Breast epithelium (tissue), 4 donors: ENCODE data around the gene NBAS. TPM values are rescaled to one million over a fixed set of nuclear protein-coding genes. Genes with fewer than 3 reads are reported as not detected.

Source experiments
- DNase-seq, 2 donors: peaks; one replicate each; pipeline ENCODE4 v3.0.0-alpha.2; 2019; ENCODE audit warnings: low spot score in 2 of 2
- H3K27ac ChIP-seq, 2 donors: fragments of 200-600 bp; sonication (generic) in 1 of 2; one replicate each; pipeline ENCODE4 v1.5.1; 2016 to 2019; ENCODE audit warnings: mild to moderate bottlenecking in 1 of 2
- H3K27me3 ChIP-seq, 2 donors: fragments of 200-600 bp; sonication (generic) in 1 of 2; one replicate each; pipeline versions ENCODE4 v1.5.1 to v1.6.0; 2017 to 2019; ENCODE audit warnings: control low read depth in 1 of 2, mild to moderate bottlenecking in 1 of 2
- H3K36me3 ChIP-seq: fragments of 200-600 bp; one replicate; pipeline ENCODE4 v1.5.1; 2019
- H3K4me1 ChIP-seq, 2 donors: fragments of 200-600 bp; sonication (generic); one replicate each; pipeline ENCODE4 v1.5.1; 2016 to 2019; ENCODE audit warnings: control low read depth in 1 of 2
- H3K4me3 ChIP-seq, 3 donors: fragments of 200-600 bp; sonication (generic); 1 replicate in 2 of 3; 2 replicates in 1 of 3; pipeline ENCODE4 v1.5.1; 2016 to 2019; ENCODE audit warnings: mild to moderate bottlenecking in 3 of 3, moderate library complexity in 2 of 3
- H3K9me3 ChIP-seq, 2 donors: fragments of 200-600 bp; sonication (generic) in 1 of 2; one replicate each; pipeline ENCODE4 v1.5.1; 2016 to 2019; ENCODE audit warnings: control low read depth in 1 of 2
- POLR2A ChIP-seq: fragments of 450-650 bp; IDR thresholded peaks from one replicate; pipeline ENCODE4 v1.6.1; 2016; ENCODE audit warnings: antibody characterized with exemption, mild to moderate bottlenecking, moderate library complexity
- POLR2AphosphoS5 ChIP-seq, 3 donors: sonication (generic); formaldehyde crosslinking; IDR thresholded peaks; one replicate each; pipeline ENCODE4 v1.6.1; 2017; ENCODE audit warnings: antibody characterized with exemption in 3 of 3
- intact Hi-C: fragments of 100-400 bp; cut with DNase I; formaldehyde crosslinking; loops from one replicate; pipeline ENCODE4 v1.15.1; 2023; ENCODE audit warnings: low total_unique reads
- total RNA-seq, 3 donors: library from RNA; depleted of rRNA; stranded (reverse); fragments of >200 nt; gene quantifications; one replicate each; pipeline ENCODE4 v1.1.0, GENCODE V29; 2016
- TF ChIP-seq, protein P1 (sequence below), 3 donors: fragments of 450-650 bp; IDR thresholded peaks; one replicate each; pipeline ENCODE4 v1.5.1; 2016 to 2017; ENCODE audit warnings: antibody characterized with exemption in 3 of 3, mild to moderate bottlenecking in 3 of 3, moderate library complexity in 3 of 3

Gene NBAS
- total RNA-seq, 3 donors from 2014 or later, result 44.9 to 59.1 (median 45.1) TPM

DNA sequence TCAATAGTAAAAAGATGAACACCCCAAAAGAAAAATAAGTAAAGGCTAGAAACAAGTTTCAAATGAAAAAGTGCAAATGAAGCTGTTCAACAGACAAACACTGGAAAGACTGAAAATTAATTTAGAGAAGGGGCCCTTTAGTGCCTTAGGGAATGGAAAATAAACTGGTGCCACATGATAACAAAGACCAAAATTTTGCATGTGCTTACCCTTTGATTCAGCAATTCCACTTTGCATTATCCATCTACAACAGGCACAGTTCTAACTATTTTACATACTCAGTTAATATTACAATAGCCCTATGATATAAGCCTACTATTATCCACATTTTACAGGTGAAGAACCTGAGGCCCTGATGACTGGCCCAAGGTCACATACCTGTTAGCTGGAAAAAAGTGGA is 183.9 kb downstream of the NBAS start:
- Histone ChIP-seq H3K9me3 (no peaks in the 10 kb centered on the region), H3K4me3 (no peak overlapping the region), H3K4me1 (no peaks in the 10 kb centered on the region), H3K27me3 (no peaks in the 10 kb centered on the region), H3K36me3 (no peaks in the 10 kb centered on the region), H3K27ac (no peak overlapping the region)
- intact Hi-C loops, result no loop called here
- no peak for TF ChIP-seq POLR2AphosphoS5 (IDR thresholded peaks at IDR 0.05)
- TF ChIP-seq POLR2A, result no peak
- TF ChIP-seq, protein P1, sequence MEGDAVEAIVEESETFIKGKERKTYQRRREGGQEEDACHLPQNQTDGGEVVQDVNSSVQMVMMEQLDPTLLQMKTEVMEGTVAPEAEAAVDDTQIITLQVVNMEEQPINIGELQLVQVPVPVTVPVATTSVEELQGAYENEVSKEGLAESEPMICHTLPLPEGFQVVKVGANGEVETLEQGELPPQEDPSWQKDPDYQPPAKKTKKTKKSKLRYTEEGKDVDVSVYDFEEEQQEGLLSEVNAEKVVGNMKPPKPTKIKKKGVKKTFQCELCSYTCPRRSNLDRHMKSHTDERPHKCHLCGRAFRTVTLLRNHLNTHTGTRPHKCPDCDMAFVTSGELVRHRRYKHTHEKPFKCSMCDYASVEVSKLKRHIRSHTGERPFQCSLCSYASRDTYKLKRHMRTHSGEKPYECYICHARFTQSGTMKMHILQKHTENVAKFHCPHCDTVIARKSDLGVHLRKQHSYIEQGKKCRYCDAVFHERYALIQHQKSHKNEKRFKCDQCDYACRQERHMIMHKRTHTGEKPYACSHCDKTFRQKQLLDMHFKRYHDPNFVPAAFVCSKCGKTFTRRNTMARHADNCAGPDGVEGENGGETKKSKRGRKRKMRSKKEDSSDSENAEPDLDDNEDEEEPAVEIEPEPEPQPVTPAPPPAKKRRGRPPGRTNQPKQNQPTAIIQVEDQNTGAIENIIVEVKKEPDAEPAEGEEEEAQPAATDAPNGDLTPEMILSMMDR (IDR thresholded peaks at IDR 0.05), result no peak
- no peak for DNase-seq

DNA sequence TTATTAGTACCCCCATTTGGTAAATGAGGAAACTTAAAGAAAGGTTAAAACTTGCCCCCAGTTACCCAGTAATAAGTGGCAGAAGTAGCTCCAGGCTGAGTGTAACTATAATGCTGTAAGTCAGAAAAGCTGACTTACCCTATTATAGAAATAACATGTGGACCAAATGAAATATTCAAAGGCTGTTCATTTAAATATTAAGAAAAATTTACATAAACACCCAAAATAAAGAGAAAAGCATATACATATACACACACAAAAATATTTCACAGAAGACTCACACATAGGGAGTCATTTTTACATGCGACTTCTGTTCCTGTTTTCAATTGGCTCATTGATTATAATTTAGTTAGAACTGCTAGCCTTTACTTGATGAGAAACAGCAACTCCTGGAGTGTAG is 189.1 kb downstream of the NBAS start:
- H3K9me3 ChIP-seq, result no peaks in the 10 kb centered on the region
- no peak overlapping the region for H3K4me3 ChIP-seq
- H3K27ac ChIP-seq, result no peak overlapping the region
- H3K27me3 ChIP-seq, result no peaks in the 10 kb centered on the region
- no peaks in the 10 kb centered on the region for H3K36me3 ChIP-seq
- TF ChIP-seq, protein P1 (IDR thresholded peaks at IDR 0.05), result no peak
- TF ChIP-seq POLR2A (no peak), POLR2AphosphoS5 (IDR thresholded peaks at IDR 0.05) (no peak)
- intact Hi-C loops, result no loop called here
- H3K4me1 ChIP-seq, result no peaks in the 10 kb centered on the region
- no peak for DNase-seq

DNA sequence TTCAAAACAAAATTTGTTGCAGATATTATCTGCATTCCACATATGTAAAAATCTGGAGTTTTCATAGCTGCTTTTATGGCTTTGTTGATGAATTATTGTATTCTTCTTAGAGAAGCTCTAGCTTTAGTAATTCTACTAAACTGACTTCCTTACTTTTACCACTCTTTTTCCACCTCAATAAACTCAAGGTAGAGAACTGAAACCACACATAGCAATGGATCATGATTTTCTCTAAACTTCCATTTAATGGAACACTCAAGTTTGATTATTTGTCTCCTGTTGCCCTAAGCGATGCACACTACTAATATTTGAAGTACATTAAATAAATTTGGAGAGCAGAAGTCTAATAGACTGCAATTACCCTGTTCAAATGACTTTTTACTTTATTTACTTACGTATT is 192.0 kb downstream of the NBAS start:
- H3K4me1 ChIP-seq, result no peaks in the 10 kb centered on the region
- intact Hi-C loops, result no loop called here
- TF ChIP-seq POLR2AphosphoS5 (IDR thresholded peaks at IDR 0.05) (no peak), POLR2A (no peak)
- TF ChIP-seq, protein P1 (IDR thresholded peaks at IDR 0.05), result no peak
- no peaks in the 10 kb centered on the region for H3K9me3 ChIP-seq
- H3K36me3 ChIP-seq, result peaks cover 4% of the 10 kb centered on the region
- H3K27ac ChIP-seq, result no peak overlapping the region
- no peak for DNase-seq
- no peaks in the 10 kb centered on the region for H3K27me3 ChIP-seq
- no peak overlapping the region for H3K4me3 ChIP-seq

DNA sequence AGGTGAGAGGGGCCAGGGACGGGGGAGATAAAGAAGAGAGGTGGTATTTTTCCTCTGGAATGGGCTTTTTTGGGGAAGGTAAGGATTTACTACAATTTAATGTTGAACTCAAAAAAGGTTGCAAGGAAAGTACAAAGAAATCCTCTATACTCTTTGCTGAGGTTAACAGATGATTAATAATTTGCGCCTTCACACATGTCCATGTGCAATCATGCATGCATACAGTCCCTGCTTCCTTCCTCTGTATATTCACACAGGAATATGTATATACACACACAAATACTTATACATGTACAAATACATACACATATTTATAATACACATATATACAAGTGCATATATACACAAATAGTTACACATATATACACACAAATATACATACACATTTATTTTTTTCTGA is 193.4 kb downstream of the NBAS start:
- H3K27ac ChIP-seq, result no peak overlapping the region
- H3K27me3 ChIP-seq, result no peaks in the 10 kb centered on the region
- H3K4me3 ChIP-seq, result no peak overlapping the region
- intact Hi-C loops, result no loop called here
- H3K9me3 ChIP-seq, result no peaks in the 10 kb centered on the region
- H3K4me1 ChIP-seq, result no peaks in the 10 kb centered on the region
- TF ChIP-seq POLR2AphosphoS5 (IDR thresholded peaks at IDR 0.05), result no peak
- TF ChIP-seq POLR2A, result no peak
- TF ChIP-seq, protein P1 (IDR thresholded peaks at IDR 0.05), result no peak
- DNase-seq, result no peak
- peaks cover 4% of the 10 kb centered on the region for H3K36me3 ChIP-seq

DNA sequence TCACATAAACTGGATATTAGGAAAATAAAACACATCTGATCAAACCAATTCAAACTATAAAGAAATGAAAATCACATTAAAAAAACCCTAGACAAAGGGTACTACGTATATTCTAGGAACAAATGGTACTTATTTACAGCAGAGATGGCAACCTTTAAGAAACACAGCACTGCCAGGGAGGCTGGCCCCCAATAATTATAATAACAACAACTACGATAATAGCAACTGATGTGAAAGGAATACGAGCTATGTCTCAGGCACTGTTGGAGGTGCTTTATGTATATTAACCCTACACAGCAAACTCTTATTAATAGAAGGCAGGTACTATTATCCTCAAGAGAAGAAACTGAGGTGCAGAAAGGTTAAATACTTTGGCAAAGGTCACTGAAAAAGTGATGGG is 193.9 kb downstream of the NBAS start:
- DNase-seq, result no peak
- no peaks in the 10 kb centered on the region for H3K27me3 ChIP-seq
- H3K4me3 ChIP-seq, result no peak overlapping the region
- H3K4me1 ChIP-seq, result no peaks in the 10 kb centered on the region
- TF ChIP-seq, protein P1 (IDR thresholded peaks at IDR 0.05), result no peak
- TF ChIP-seq POLR2A, result no peak
- TF ChIP-seq POLR2AphosphoS5 (IDR thresholded peaks at IDR 0.05), result no peak
- no peaks in the 10 kb centered on the region for H3K9me3 ChIP-seq
- H3K27ac ChIP-seq, result no peak overlapping the region
- intact Hi-C loops, result no loop called here
- peaks cover 4% of the 10 kb centered on the region for H3K36me3 ChIP-seq
